ENCODE data around the gene EXOC6B. TPM values are rescaled to one million over a fixed set of nuclear protein-coding genes. Genes with fewer than 3 reads are reported as not detected.

The EXOC6B gene
- total and polyA plus RNA-seq, 10 of the 15 experiments (the other 5 are each of a cell fraction or from before 2014, with no cell fraction given): 0.23 to 2.2 (median 1.2) TPM

DNA sequence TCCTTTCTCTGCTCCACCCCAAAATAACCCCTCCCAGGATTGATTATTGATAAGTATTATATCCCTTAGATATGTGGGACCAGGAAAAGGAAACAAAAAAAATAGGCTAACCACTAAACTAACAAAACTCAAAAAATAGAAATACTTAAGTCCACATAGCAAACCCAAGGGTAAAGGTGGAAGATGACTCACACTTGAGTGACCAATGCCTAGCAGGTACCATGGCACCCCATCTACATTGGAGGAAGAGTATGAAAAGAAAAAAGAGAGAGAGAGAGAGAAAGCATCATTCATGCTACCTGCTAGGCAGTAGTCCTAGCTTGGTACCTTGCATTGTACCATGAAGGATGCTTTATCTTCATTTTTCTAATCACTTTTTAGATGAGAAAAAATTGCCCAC is 6.3 kb downstream of the EXOC6B start:
- FAIRE-seq (no peak), DNase-seq (ENCODE audit: low read depth, low spot score) (no peak), ATAC-seq (no peak)
- SMC1A ChIA-PET (ENCODE audit: uncharacterized antibody, unreplicated experiment): no interaction called here
- Histone ChIP-seq H2AFZ (ENCODE audit: control insufficient read depth, low read depth, low read length) (no peak overlapping the region), H3K27ac (ENCODE audit: control insufficient read depth, insufficient read depth) (no peak overlapping the region), H3K4me2 (ENCODE audit: control insufficient read depth, insufficient read depth) (no peak overlapping the region), H4K20me1 (ENCODE audit: control insufficient read depth, insufficient read depth) (no peaks in the 10 kb centered on the region), H3K4me1 (ENCODE audit: control insufficient read depth, insufficient read depth, low read length) (no peaks in the 10 kb centered on the region), H3K4me3 (no peak overlapping the region), H3K36me3 (ENCODE audit: control insufficient read depth in 2 of 2, insufficient read depth in 2 of 2, low read length in 1 of 2) (no peaks in the 10 kb centered on the region), H3K79me2 (ENCODE audit: control insufficient read depth, insufficient read depth, low read length) (no peaks in the 10 kb centered on the region), H3K9ac (ENCODE audit: control insufficient read depth, insufficient read depth, low read length) (no peak overlapping the region), H3K27me3 (replicated peaks in 1 of 2; ENCODE audit: control insufficient read depth in 2 of 2, insufficient read depth in 2 of 2, low read length in 1 of 2) (no peaks in the 10 kb centered on the region), H3K9me3 (replicated peaks; ENCODE audit: control insufficient read depth, insufficient read depth, low read length) (no peaks in the 10 kb centered on the region)
- POLR2A ChIA-PET: no interaction called here
- in situ Hi-C loops (cut with MboI) (no loop called here), intact Hi-C loops (cut with micrococcal nuclease; ENCODE audit: unreplicated experiment) (no loop called here)
- BruUV-seq (replicated peaks): no TSS peak
- CTCF ChIA-PET: no interaction called here
- TF ChIP-seq STAT3 (IDR thresholded peaks at IDR 0.05; ENCODE audit: low read depth, low read length): no peak
- no peak for TF ChIP-seq HDAC6 (IDR thresholded peaks at IDR 0.05; ENCODE audit: unreplicated experiment)
- TF ChIP-seq NBN (IDR thresholded peaks at IDR 0.05): no peak
- no peak for TF ChIP-seq ZNF384 (IDR thresholded peaks at IDR 0.05; ENCODE audit: borderline replicate concordance, low read depth, low read length)
- TF ChIP-seq SIX5 (IDR thresholded peaks at IDR 0.05; ENCODE audit: low read depth, low read length, severe bottlenecking): no peak
- no peak for TF ChIP-seq MEF2A (IDR thresholded peaks at IDR 0.05; ENCODE audit: insufficient read depth, low read depth, low read length)
- no peak for TF ChIP-seq CREB1 (IDR thresholded peaks at IDR 0.05; ENCODE audit: low read depth)
- TF ChIP-seq RFX5 (IDR thresholded peaks at IDR 0.05; ENCODE audit: low read depth, low read length): no peak
- TF ChIP-seq PAX8 (IDR thresholded peaks at IDR 0.05): no peak
- TF ChIP-seq RAD51 (IDR thresholded peaks at IDR 0.05): no peak
- TF ChIP-seq PML (IDR thresholded peaks at IDR 0.05; ENCODE audit: low read length): no peak
- no peak for TF ChIP-seq POLR2AphosphoS2 (IDR thresholded peaks at IDR 0.05; ENCODE audit: low read depth, low read length)
- TF ChIP-seq FOS (IDR thresholded peaks at IDR 0.05; ENCODE audit: borderline replicate concordance, extremely low read depth, insufficient read length): no peak
- no peak for TF ChIP-seq GABPA (IDR thresholded peaks at IDR 0.05; ENCODE audit: low read depth)
- TF ChIP-seq ZNF217 (IDR thresholded peaks at IDR 0.05): no peak
- no peak for TF ChIP-seq SUPT20H (IDR thresholded peaks at IDR 0.05; ENCODE audit: borderline replicate concordance, control insufficient read depth, low read depth, low read length)
- TF ChIP-seq CREM (IDR thresholded peaks at IDR 0.05; ENCODE audit: low read depth): no peak
- TF ChIP-seq ASH2L (IDR thresholded peaks at IDR 0.05; ENCODE audit: borderline replicate concordance, low read depth): no peak
- no peak for TF ChIP-seq SREBF2 (IDR thresholded peaks at IDR 0.05; ENCODE audit: low read length)
- RAD21 ChIA-PET (ENCODE audit: unreplicated experiment): no interaction called here

Data from GM12878 (cell line).